Measurements from ENCODE around the gene HLA-B. TPM values are rescaled to one million over a fixed set of nuclear protein-coding genes. Genes with fewer than 3 reads are reported as not detected.

The HLA-B gene
- total RNA-seq, 1 donor from 2014 or later, result 29.5 TPM

DNA sequence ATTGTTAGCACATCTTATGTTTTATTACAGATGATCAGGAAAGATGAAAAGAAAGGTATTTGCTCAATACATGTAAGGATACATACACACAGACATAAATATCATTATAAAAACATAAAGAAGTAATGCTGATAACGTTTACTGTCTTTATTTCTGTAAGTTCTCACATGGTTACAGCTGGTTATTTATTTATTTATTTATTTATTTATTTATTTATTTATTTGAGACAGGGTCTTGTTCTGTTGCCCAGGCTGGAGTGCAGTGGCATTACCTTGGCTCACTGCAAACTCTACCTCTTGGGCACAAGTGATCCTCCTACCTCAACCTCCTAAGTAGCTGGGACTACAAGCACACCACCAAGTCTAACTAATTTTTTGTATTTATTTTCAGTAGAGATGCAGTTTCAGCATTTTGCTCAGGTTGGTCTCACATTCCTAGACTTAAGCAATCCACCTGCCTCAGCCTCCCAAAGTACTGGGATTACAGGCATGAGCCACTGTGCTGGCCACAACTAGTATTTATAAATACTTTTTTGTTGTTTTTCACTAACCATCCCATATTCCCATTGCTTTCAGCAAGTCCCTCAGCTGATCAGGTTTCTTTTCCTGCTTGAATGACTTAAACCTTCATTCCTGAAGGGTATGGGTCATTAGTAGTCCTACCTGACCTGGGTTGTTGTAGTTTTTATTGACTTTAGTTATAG, 35.8 kb downstream of the HLA-B start:
- no peaks in the 10 kb centered on the region for H3K4me1 Mint-ChIP-seq
- no peak overlapping the region for H3K4me3 Mint-ChIP-seq
- H3K27me3 Mint-ChIP-seq (ENCODE audit: low read depth), result peaks cover 39% of the 10 kb centered on the region
- no peaks in the 10 kb centered on the region for H3K36me3 Mint-ChIP-seq (ENCODE audit: low read depth)
- TF ChIP-seq, protein P1, sequence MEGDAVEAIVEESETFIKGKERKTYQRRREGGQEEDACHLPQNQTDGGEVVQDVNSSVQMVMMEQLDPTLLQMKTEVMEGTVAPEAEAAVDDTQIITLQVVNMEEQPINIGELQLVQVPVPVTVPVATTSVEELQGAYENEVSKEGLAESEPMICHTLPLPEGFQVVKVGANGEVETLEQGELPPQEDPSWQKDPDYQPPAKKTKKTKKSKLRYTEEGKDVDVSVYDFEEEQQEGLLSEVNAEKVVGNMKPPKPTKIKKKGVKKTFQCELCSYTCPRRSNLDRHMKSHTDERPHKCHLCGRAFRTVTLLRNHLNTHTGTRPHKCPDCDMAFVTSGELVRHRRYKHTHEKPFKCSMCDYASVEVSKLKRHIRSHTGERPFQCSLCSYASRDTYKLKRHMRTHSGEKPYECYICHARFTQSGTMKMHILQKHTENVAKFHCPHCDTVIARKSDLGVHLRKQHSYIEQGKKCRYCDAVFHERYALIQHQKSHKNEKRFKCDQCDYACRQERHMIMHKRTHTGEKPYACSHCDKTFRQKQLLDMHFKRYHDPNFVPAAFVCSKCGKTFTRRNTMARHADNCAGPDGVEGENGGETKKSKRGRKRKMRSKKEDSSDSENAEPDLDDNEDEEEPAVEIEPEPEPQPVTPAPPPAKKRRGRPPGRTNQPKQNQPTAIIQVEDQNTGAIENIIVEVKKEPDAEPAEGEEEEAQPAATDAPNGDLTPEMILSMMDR (conservative IDR thresholded peaks at IDR 0.05), result no peak
- no peak for DNase-seq (ENCODE audit: low read depth, low spot score)
- no peak overlapping the region for H3K27ac Mint-ChIP-seq (ENCODE audit: unreplicated experiment)
- no peaks in the 10 kb centered on the region for H3K9me3 Mint-ChIP-seq

DNA sequence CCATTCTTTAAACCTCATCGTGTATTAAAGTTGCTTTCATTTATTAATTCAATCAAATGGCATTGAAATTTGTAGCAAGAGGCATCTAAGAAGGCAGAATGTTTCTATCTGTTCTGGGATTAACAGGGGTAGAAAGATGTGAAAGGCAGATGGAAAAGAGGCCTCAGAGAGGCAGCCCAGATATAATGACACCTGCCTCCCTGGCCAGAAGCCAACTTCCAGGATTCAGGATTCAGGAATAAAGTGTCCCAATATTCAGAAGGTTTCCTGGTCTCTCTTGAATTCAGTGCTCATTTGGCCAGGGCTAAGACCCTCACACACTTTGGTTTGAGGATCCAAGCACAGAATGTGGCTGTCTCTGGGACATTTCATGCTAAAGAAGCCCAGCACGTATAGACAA, 39.9 kb downstream of the HLA-B start:
- H3K4me1 Mint-ChIP-seq, result peaks cover 8% of the 10 kb centered on the region
- peaks cover 29% of the 10 kb centered on the region for H3K27me3 Mint-ChIP-seq (ENCODE audit: low read depth)
- no peaks in the 10 kb centered on the region for H3K9me3 Mint-ChIP-seq
- H3K27ac Mint-ChIP-seq (ENCODE audit: unreplicated experiment), result no peak overlapping the region
- TF ChIP-seq, protein P1 (conservative IDR thresholded peaks at IDR 0.05), result no peak
- no peak for DNase-seq (ENCODE audit: low read depth, low spot score)
- H3K36me3 Mint-ChIP-seq (ENCODE audit: low read depth), result no peaks in the 10 kb centered on the region
- H3K4me3 Mint-ChIP-seq, result no peak overlapping the region

DNA sequence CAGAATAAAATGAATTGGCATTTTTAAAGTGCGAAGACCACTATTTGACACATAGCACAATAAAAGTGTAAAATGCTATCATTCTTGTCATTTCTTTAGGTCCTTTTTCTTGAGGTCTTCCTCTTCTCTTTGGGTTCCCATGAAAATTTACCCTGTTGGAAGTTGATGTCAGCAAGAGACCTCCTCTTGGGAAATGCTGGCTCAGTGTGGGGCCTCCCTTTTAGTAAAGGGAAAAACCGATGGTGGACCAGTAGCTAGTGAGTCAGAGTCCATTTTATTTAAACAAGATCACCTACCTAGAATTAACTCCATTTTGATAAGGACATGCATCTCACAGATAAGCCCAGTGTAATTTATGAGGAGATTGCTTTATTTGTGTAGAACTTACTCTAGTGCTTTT, 47.3 kb downstream of the HLA-B start:
- H3K4me1 Mint-ChIP-seq, result peaks cover 3% of the 10 kb centered on the region
- H3K36me3 Mint-ChIP-seq (ENCODE audit: low read depth), result no peaks in the 10 kb centered on the region
- peaks cover 13% of the 10 kb centered on the region for H3K27me3 Mint-ChIP-seq (ENCODE audit: low read depth)
- no peak for DNase-seq (ENCODE audit: low read depth, low spot score)
- TF ChIP-seq, protein P1 (conservative IDR thresholded peaks at IDR 0.05), result no peak
- H3K9me3 Mint-ChIP-seq, result no peaks in the 10 kb centered on the region
- no peak overlapping the region for H3K4me3 Mint-ChIP-seq
- no peak overlapping the region for H3K27ac Mint-ChIP-seq (ENCODE audit: unreplicated experiment)

DNA sequence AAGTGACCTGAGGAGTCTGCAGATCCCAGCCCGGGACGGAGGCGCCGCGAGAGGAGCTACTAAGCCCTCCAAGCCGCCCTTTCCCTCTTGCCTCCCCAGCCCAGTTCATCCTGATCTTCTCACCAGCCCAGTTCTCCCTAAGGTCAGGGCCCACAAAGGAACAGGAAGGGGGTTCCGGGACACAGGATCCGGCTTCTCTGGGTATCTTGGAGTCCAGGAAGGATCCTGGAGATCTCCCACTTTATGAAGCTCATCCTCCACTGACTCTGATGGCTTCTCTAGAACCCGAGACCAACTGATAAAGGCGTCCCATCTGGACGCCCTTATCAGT, 48.2 kb downstream of the HLA-B start:
- no peak overlapping the region for H3K27ac Mint-ChIP-seq (ENCODE audit: unreplicated experiment)
- no peak overlapping the region for H3K4me3 Mint-ChIP-seq
- H3K27me3 Mint-ChIP-seq (ENCODE audit: low read depth), result peaks cover 8% of the 10 kb centered on the region
- no peaks in the 10 kb centered on the region for H3K4me1 Mint-ChIP-seq
- H3K9me3 Mint-ChIP-seq, result no peaks in the 10 kb centered on the region
- DNase-seq (ENCODE audit: low read depth, low spot score), result no peak
- H3K36me3 Mint-ChIP-seq (ENCODE audit: low read depth), result no peaks in the 10 kb centered on the region
- TF ChIP-seq, protein P1 (conservative IDR thresholded peaks at IDR 0.05), result no peak

DNA sequence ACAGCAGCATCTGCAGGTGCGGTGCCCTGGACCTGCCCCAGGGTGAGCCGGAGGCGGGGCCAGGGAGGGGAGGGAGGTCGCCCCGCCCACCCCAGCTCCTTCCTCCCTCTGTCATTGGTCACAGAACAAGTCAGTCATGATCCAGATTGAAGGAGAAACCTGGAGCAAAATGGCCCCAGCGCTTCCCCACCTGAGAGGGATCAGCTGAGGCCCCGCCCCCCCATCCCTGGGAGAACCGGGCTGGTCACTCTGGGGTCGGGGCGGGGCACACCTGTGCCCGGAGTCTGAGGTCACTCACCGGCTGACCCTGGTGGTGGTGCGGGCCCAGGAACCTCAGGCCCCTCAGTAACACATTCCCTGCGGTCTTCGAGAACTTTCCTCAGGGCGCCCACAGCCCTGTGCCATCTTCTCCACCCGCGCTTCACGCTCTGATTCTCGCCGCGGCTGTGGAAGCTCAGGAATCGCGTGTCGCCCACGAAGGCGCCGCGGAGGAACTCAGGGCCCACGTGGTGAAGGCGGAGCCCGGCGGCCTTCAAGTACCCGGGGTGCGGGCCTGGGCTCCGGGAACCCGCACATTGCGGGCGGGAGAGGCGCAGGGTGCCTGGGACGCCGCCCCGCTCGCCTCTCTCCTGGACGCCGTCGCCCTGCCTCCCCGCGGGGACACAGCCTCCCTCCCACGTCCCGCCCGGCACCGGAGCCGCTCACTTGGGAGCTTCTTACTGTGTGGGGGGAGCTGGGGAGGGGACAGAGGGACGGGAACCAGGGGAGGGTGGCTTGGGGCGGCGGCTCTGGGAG, 48.7 kb downstream of the HLA-B start:
- H3K27ac Mint-ChIP-seq (ENCODE audit: unreplicated experiment), result no peak overlapping the region
- no peaks in the 10 kb centered on the region for H3K36me3 Mint-ChIP-seq (ENCODE audit: low read depth)
- no peaks in the 10 kb centered on the region for H3K4me1 Mint-ChIP-seq
- H3K4me3 Mint-ChIP-seq, result no peak overlapping the region
- TF ChIP-seq, protein P1 (conservative IDR thresholded peaks at IDR 0.05), result no peak
- no peaks in the 10 kb centered on the region for H3K9me3 Mint-ChIP-seq
- H3K27me3 Mint-ChIP-seq (ENCODE audit: low read depth), result peaks cover 12% of the 10 kb centered on the region
- DNase-seq (ENCODE audit: low read depth, low spot score), result no peak

All from neural crest cell (in vitro differentiated cells).